ENCODE results near the gene STX2. TPM values are rescaled to one million over a fixed set of nuclear protein-coding genes. Genes with fewer than 3 reads are reported as not detected.
A peak's percentile ranks its signal among the peaks of the same experiment; 100 is the strongest.

Gene STX2
- total and polyA plus RNA-seq, 4 donors: 11.9 to 28.4 (median 20.9) TPM

GRCh38 chr12:130873825-130874224, 34.8 kb upstream of the STX2 start:
- Histone ChIP-seq H3K27me3 (ENCODE audit: control insufficient read depth in 3 of 3, insufficient read depth in 3 of 3, low read length in 2 of 3) (no peaks in the 10 kb centered on the region), H3K36me3 (ENCODE audit: control insufficient read depth in 4 of 4, insufficient read depth in 4 of 4, low read length in 4 of 4) (peaks cover 10 to 39% (median 18%) of the 10 kb centered on the region in 4 donors), H3K9me3 (ENCODE audit: control insufficient read depth in 4 of 4, insufficient read depth in 3 of 4, low read length in 3 of 4) (no peaks in the 10 kb centered on the region), H3K4me3 (no peak overlapping the region), H3K9ac (ENCODE audit: insufficient read depth in 1 of 2, low read length in 2 of 2) (peak overlapping the region in 1 of 2 donors; percentile 26), H3K27ac (ENCODE audit: low read depth in 1 of 2, low read length in 1 of 2) (no peak overlapping the region), H3K4me1 (ENCODE audit: control insufficient read depth in 5 of 5, insufficient read depth in 5 of 5, low read length in 5 of 5) (peaks cover 0 to 21% (median 11%) of the 10 kb centered on the region in 5 donors)
- TF ChIP-seq, protein P1, sequence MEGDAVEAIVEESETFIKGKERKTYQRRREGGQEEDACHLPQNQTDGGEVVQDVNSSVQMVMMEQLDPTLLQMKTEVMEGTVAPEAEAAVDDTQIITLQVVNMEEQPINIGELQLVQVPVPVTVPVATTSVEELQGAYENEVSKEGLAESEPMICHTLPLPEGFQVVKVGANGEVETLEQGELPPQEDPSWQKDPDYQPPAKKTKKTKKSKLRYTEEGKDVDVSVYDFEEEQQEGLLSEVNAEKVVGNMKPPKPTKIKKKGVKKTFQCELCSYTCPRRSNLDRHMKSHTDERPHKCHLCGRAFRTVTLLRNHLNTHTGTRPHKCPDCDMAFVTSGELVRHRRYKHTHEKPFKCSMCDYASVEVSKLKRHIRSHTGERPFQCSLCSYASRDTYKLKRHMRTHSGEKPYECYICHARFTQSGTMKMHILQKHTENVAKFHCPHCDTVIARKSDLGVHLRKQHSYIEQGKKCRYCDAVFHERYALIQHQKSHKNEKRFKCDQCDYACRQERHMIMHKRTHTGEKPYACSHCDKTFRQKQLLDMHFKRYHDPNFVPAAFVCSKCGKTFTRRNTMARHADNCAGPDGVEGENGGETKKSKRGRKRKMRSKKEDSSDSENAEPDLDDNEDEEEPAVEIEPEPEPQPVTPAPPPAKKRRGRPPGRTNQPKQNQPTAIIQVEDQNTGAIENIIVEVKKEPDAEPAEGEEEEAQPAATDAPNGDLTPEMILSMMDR (IDR thresholded peaks at IDR 0.05; ENCODE audit: control extremely low read depth, extremely low read depth): no peak
- DNase-seq: no peak
- ATAC-seq (ENCODE audit: insufficient read depth, low FRiP score): no peak
- WGBS, 2 donors: 69 to 83% methylated on average over 4 of the region's 4 CpGs

- 35 to 46% methylated on average over 4 of the region's 4 CpGs for WGBS, 2 donors
- Histone ChIP-seq H3K9ac (ENCODE audit: insufficient read depth in 1 of 2, low read length in 2 of 2) (peak overlapping the region; percentile 63 to 65), H3K4me3 (peak overlapping the region; percentile 85), H3K4me1 (ENCODE audit: control insufficient read depth in 5 of 5, insufficient read depth in 5 of 5, low read length in 5 of 5) (peaks cover 0 to 21% (median 11%) of the 10 kb centered on the region in 5 donors), H3K27me3 (ENCODE audit: control insufficient read depth in 3 of 3, insufficient read depth in 3 of 3, low read length in 2 of 3) (no peaks in the 10 kb centered on the region), H3K27ac (ENCODE audit: low read depth in 1 of 2, low read length in 1 of 2) (no peak overlapping the region), H3K36me3 (ENCODE audit: control insufficient read depth in 4 of 4, insufficient read depth in 4 of 4, low read length in 4 of 4) (peaks cover 10 to 39% (median 18%) of the 10 kb centered on the region in 4 donors), H3K9me3 (ENCODE audit: control insufficient read depth in 4 of 4, insufficient read depth in 3 of 4, low read length in 3 of 4) (no peaks in the 10 kb centered on the region)
- TF ChIP-seq, protein P1 (IDR thresholded peaks at IDR 0.05; ENCODE audit: control extremely low read depth, extremely low read depth): no peak
- DNase-seq: no peak
- ATAC-seq (ENCODE audit: insufficient read depth, low FRiP score): no peak
These were observed 34.2 kb upstream of the STX2 start for GRCh38 chr12:130873106-130873795.

- DNase-seq (peak; percentile 41 to 44 (median 44)), ATAC-seq (ENCODE audit: insufficient read depth, low FRiP score) (peak; percentile 10)
- peaks cover 10 to 39% (median 18%) of the 10 kb centered on the region in 4 donors for H3K36me3 ChIP-seq (ENCODE audit: control insufficient read depth in 4 of 4, insufficient read depth in 4 of 4, low read length in 4 of 4)
- no peaks in the 10 kb centered on the region for H3K27me3 ChIP-seq (ENCODE audit: control insufficient read depth in 3 of 3, insufficient read depth in 3 of 3, low read length in 2 of 3)
- H3K27ac ChIP-seq (ENCODE audit: low read depth in 1 of 2, low read length in 1 of 2): peak overlapping the region; percentile 88 to 96
- H3K9ac ChIP-seq (ENCODE audit: insufficient read depth in 1 of 2, low read length in 2 of 2): peak overlapping the region; percentile 63 to 65
- peak overlapping the region; percentile 85 for H3K4me3 ChIP-seq
- TF ChIP-seq, protein P1 (IDR thresholded peaks at IDR 0.05; ENCODE audit: control extremely low read depth, extremely low read depth): no peak
- WGBS, 2 donors: 1% methylated on average over 35 to 79 of the region's 79 CpGs
- H3K9me3 ChIP-seq (ENCODE audit: control insufficient read depth in 4 of 4, insufficient read depth in 3 of 4, low read length in 3 of 4): no peaks in the 10 kb centered on the region
- H3K4me1 ChIP-seq (ENCODE audit: control insufficient read depth in 5 of 5, insufficient read depth in 5 of 5, low read length in 5 of 5): peaks cover 0 to 21% (median 11%) of the 10 kb centered on the region in 5 donors
These were observed 33.4 kb upstream of the STX2 start for GRCh38 chr12:130872179-130873096.
